GM18508 (cell line): ENCODE results near the gene PJVK.
"Not testable (repeated sequence)": the region's sequence is repeated elsewhere in the genome, so short reads cannot be mapped to it uniquely, and the experiment has no call there.

ENCODE experiments used
- ATAC-seq: cut with Tn5 transposase; IDR thresholded peaks from one replicate; pipeline ENCODE4 v1.9.1; 2021; ENCODE audit warnings: moderate number of reproducible peaks; ENCODE audit not compliant: insufficient read depth, unreplicated experiment

Gene PJVK

DNA sequence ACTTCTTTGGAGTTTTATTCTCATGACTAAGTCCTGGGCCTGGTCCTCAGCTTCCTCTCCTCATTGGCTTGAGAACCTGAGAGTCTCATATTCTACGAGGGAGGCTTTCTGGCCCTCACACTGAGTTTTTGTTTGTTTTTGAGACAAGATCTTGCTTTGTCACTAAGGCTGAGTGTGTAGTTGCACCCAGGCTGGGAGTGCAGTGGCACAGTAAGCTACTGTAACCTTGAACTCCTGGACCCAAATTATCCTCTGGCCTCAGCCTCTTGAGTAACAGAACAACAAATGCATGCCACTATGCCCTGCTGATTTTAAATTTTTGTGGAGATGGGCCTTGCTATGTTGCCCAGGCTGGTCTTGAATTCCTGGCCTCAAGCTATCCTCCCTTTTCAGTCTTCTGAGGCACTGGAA, 22.8 kb upstream of the PJVK start:
- ATAC-seq: no peak

DNA sequence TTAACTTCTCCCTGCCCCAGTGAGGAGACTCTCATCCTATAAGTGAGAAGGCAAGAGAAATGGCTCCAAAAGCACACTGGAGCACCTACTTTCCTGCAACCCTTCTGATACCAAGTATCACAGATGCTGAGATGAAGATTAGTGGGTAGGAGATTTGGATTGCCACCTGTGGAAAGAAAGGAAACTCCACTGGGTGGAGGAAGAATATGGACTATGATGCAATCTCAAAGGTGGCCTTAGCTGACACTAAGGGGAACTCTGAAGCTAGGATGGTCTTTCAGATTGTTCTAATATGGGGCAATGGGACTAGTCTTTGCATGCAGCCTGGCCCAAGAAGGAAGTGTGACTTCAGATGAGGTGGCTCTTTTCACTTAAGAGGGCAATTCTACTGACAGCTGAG, 21.8 kb upstream of the PJVK start:
- ATAC-seq: no peak

DNA sequence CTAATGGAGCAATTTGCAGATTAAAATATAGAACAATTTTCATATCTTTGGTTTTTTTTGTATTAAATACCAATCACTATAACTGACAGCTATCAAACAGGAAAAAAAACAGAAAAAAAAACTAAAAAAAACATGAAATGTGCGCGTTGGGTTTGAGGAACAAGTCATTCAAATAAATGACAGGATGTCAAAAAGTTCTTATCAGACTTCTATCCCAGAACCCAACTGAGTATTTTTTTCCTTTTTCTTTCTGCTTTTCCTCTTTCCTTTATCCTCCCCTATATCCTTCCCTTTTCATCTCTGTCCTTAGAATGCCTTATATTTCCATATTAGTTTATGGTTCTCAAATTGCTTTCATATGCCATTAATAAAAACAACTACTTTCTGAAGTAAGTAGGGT, 14.5 kb upstream of the PJVK start:
- ATAC-seq: no peak

DNA sequence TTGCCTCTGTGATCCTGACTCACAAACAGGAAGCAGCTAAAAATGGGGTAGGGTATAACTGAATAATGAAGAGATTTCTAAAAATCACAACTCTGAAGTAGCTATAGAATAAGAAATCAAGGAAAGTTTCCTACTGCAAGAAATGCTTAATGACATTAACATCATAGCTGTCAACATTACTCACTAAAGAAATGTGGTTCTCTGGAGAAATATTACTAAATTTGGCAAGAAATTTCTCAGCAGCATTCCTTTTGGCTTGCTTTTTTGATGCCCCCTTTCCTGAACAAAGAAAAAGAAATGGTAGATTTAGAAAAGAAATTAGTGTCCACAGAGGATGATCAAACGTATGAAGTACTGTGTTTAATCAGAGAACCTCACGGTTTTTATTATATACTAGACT, 9.8 kb upstream of the PJVK start:
- no peak for ATAC-seq

DNA sequence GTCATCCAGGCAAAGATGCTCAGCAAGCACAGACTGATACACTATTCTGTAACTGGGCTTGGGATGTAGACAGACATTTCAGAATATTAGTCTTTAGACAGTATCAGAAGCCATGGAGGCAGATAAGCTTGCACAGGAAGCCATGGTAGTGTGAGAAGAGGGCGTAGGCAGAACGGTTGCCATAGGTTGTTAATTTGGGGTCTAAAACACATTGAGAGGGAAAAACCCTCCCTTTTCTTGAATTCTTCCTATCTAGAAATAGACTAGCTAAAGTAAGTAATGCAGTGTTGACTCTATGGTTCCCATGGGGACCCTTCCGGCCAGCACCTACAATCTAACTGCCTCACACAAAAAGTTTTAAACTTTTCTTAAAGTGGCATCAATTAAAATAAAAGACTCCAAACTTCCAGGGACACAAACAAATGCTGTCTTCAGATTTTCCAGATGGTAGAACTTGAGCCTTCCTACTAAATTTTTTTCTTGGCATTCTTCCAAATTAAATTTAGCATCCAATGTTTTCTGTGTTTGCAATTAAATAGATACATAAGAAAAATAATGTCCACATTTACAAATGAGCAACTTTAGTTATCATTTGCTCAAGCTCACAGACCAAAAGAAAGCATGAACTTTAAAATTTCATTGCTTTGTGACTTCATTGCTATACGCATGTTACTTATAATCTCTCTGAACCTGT, 2.1 kb upstream of the PJVK start:
- no peak for ATAC-seq

DNA sequence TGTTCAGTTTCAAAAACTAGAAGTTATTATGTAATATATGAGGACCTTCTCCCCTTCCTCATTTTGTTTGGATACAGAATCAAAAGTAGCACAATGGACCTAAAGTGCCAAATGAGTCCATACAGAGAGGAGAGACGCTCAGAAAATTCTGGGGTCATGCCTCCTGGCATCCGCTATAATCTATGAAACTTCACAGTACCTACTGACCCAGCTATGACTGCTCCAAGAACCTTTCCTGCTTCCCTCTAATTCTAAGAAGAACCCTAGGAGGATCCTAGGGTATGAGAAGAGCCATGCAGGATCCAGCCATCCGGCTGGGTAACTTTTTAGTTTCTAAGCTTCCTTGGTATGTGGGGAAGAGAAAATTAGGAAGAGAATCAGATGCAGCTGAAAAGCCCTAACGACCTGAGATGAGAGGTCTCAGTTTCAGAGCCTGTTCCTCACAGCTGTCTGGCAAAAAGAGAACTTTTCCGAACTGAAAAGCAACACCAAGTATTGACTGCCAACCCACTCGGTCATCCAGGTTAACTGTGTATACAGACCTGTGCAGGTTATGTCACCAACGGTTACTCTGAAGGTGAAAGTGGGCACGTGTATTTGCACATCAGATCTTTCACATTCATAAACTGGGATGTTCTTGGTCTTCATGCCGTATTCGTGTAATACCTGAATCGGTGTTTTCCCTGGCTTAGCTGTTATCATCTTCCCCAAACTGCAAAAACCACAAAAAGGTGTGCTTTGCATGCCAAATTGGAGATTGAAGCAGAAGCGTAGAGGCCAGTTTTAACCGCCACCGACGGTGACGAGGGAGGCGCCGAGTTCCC, 1.3 kb upstream of the PJVK start:
- peak; percentile 11 for ATAC-seq

DNA sequence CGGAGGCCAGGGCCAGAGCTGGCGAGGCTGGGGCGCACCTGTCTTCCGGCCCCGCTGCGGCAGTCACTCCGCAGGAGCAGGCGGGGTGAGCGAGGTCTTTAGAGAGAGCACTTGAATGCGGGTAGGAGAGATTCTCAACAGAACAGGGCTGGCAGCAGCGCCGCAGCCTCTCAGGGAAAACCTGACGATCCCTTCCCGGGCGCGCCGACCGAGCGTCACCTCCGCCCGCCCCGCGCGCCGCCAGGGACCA, 729 bp upstream of the PJVK start:
- ATAC-seq: peak; percentile 32

DNA sequence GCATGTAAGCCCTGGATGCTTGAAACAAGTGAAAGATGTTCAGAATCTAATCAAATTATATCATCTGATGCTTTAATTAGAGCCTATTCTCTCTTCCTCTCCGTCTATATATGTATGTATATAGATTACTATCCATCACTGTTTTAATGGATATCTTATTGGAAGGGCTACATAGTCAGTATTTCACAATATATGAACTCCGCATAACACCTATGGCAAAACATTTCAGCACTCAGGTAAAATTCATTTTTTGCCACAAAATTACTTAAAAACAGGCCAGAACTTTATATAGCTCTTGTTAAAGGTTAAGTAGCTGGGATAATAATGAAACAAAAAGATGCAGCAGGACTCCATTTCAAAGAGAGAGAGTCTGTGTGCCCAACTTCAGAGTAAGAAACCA, 1.2 kb downstream of the PJVK start:
- no peak for ATAC-seq

DNA sequence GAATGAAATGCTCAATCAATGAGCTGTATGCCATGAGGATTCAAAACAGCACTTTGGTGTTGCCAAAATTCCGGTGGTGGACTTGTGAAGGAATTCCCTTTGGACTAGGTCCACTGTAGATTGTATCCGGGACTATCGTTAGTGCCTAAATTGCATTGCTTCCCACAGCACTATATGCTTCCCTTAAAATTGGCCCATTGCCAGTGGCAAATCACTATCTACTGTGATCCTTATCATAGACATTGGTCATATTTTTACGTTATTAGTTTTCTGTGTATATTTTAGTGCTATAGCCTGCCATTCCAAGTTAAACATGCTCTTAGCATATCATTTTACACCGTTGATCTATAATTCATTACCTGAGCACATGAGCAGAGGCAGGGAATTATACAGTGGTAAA, 1.7 kb downstream of the PJVK start:
- ATAC-seq: no peak

DNA sequence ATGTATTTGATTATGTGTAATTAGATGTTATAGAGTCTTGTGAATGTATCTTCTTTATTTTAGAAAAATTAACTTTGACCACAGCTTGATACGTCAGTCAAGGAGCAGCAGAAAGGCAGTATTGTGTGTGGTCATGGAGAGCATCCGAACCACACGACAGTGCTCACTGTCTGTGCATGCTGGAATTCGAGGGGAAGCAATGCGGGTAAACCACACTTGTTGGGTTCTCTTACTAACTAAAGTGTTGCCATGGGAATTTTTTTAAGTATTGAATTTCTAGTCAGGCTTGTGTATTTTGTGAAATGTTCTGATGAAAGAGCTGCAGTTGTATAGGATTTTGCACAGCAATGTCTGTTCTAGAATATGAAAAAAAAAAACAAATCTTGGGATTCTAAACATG, 4.8 kb downstream of the PJVK start:
- no peak for ATAC-seq

DNA sequence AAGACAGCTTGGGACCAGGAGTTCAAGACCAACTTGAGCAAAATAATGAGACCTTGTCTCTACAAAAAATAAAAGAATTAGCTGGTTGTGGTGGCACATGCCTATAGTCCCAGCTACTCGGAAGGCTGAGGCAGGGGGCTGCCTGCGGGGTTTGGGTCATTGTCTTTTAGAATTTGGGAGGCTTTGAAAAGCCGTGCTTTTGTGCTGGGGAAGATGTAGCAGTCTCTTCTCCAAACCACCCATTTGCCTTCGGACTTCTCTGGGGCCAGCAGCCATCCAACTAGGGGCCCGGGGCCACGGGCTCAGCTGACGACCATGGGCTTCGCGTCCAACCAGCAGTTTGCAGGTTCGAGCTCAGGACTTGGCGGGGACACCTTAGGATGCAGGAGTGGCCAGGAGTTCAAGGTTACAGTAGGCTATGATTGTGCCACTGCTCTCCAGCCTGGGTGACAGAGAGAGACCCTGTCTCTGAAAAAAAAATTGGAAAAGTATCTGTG, 6.3 kb downstream of the PJVK start:
- ATAC-seq: no peak

DNA sequence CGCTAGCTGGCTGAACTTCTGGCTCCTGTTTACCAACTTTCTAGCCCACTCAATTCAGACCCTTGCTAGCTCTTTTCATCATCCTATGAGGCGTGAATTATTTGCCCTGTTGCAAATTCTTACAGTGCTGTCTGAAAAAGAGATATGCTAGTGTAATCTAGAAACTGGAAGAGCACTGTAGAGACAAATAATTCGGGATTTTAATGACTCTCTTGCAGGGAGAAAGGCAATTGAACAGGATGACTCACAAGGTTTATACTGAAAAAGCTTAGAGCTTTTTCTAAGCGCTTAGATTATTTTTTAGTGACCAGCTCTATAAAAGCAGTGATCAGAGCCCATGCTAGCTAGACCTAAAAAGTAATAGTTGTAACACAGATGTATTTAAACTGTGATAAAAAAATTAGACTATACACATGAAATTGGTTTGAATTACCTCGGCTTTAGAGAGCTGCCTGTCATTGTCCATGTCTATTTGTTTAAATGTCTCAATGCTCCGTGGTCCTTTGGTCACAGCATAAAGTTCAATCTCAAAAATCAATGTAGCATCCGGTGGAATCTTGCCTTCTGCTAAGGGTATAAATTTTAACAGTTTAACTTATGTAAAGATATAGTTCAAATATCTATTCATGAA, 18.2 kb downstream of the PJVK start:
- ATAC-seq: no peak

DNA sequence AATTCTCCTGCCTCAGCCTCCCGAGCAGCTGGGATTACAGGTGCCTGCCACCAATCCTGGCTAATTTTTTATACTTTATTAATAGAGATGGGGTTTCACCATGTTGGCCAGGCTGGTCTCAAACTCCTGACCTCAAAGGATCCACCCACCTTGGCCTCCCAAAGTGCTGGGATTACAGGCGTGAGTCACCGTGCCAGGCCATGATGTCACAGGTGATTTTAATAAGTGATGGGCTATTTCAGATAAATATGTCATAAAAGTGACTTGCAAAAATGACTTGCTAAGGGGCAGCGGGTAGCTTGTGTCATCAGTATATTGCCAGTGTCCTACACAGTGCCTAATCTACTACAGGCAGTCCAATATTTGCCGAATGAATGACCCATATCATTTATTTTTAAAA, 20.1 kb downstream of the PJVK start:
- ATAC-seq: not testable (repeated sequence)

DNA sequence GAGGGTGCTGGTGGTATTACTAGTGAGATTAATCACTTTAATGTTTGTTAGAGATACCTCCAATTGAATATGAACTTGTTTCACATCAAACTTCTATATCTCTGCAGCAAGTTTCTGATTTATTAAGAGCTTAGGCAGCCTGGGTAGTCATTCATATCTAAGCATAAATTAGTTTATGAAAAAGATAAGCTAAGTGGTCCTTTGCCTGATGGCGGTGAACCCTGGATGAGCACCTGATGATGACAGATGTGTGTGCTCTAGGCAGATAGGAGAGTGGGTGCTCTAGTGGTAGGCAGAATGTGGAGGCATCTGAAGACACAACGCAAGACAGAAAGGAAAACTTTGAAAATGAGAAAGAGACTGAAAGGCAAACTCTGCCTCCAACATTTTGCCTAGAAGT, 22.2 kb downstream of the PJVK start:
- ATAC-seq: no peak

DNA sequence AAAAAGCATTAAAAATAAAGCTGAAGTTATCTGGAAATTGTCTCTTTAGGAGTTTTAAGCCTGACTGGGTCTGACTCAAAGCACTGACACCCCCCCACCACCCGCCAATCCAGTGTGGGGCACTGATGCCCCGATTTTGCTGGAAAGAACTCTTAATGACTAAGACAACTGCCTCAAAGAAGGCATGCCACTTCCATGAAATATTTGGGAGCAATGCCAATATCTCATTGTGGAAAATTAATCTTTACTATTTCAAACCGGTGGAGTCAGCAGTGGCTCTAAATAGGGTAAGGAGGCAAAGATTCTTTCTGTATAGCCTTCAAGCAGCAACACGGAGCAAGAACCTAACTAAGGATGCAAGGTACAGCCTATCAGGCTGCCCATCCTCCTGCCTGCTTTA, 22.8 kb downstream of the PJVK start:
- ATAC-seq: no peak

DNA sequence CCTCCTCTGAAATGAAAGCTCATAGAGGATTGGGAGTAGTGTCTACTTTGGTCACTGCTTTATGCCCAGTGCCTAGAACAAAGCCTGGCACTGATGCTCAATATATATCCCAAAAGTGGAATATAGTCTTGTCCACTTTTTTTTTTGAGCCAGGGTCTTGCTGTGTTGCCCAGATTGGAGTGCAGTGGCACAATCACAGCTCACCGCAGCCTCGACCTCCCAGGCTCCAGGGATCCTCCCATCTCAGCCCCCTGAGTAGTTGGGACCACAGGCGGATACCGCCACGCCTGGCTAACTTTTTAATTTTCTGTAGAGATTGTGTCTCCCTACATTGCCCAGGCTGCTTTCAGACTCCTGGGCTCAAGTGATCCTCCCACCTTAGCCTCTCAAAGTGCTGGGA, 23.4 kb downstream of the PJVK start:
- ATAC-seq: no peak

DNA sequence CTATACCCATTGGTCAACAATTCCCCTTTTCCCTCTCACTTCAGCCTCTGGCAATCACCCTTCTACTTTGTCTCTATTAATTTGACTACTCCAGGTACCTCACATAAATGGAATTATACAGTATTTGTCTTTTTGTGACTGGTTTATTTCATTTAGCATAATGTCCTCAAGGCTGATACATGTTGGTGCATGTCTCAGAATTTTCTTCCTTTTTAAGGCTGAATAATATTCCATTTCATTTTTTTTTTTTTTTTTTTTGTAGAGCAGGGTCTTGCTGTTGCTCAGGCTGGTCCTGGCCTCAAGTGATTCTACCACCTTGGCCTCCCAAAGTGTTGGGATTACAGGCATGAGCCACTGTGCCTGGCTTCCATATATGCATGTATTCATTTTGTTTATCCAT, 25.3 kb downstream of the PJVK start:
- ATAC-seq: no peak

DNA sequence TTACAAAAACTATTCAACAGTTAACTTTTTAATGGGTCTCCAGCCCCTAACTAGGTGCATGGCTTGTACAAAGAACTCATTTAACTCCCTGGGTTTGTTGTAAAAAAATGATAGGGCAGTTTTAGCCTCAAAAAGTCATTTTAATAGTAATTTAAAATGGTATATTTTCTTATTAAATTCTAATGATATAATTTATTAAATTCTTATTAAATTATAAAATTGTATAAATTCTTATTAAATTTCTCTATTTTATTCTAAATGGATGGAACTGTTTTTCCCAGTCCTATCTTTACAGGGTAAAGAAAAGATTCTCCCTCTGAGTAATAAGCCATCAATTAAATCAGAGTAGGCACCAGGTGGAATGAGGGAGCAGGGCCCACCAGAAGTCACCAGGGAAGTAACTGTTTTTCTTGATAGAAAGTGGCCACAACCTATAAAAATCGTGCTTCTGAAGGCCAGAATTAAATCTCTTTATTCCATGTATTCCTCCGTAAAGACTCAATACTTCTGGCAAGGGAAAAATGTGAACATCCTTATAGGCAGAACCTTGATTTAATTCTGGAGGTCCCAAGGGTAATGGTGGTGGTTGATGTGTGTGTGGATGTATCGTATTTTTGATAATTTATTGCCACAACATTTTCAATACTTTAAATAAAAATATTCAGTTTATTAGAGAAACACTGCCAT, 26.4 kb downstream of the PJVK start:
- no peak for ATAC-seq

DNA sequence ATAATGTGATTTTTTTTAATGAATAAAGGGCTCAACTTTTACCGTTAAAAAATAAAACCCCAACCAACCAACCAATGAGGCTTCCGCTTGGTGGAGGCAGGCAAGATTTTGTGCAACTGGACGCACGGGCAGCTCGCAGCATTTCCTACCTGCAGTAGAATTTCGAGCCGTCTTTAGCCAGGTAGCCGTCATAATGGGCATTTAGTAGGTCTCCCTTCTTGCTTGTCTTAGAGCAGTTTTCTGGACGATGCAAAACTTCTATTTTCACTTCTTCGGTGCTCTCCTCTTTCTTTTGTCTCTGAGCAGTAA, 26.9 kb downstream of the PJVK start:
- no peak for ATAC-seq

DNA sequence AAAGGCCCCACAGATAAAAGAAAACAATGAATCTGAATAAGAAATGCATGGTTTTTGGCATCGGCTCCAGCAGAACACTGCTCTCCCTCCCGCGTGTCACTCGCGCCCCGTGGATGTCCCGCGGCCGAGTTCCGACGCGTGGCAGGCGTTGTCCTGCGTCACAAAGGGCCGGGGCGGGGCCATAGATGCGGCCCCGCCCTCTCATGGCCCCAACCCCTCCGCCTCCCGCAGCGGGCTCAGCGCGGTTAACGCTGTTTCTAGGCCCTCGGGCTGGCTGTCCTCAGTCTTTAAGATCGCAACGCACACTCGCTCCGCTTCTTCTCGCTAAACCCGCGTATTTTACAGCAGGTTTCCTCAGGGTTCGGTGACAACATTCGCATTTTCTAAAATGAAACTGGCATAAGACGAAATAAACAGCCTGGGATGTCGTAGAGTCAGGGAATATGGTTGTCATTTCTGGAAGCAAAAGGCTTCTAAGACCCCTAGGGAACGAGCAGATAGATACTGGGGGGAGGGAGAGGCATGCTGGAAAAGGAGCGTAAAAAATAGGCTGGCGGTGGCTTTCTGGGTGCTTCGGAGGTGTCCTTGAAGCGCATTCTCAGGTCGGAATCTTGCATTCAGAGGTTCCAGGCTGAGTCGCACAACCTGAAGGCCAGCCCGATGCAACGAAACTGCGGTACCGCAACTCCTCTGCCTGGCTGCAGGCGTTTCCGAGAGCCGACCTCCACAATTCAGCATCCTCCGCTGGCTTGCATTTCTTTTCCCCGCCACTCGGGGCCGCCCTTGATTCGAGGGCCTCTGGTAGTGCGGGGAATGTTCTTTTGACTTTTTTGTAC, 27.5 kb downstream of the PJVK start, which contains the start of gene FKBP7:
TSS of gene FKBP7 (minus strand) at position 162 of the 836 bp plus-strand sequence. CDS start at position 61, 101 bp downstream.
- ATAC-seq: peak; percentile 26
